HCT116 (cell line): ENCODE data around the gene ANO10. TPM values are rescaled to one million over a fixed set of nuclear protein-coding genes. Genes with fewer than 3 reads are reported as not detected.

Source experiments
- ATAC-seq: fragments of 200-7000 bp; cut with Tn5 transposase; 2 replicates; pipeline ENCODE4 v1.9.1; 2020; ENCODE audit warnings: mild to moderate bottlenecking, moderate library complexity
- BruUV-seq: library from RNA; stranded (reverse); fragments of 400-500 nt; replicated peaks from 2 replicates; lab custom pipeline; 2021; lab: Mats Ljungman, UMichigan
- CTCF ChIA-PET: fragments of 300-600 bp; sonication (Branson Sonifier 250); formaldehyde crosslinking; loops from one replicate; lab custom pipeline; 2021; ENCODE audit warnings: antibody characterized with exemption; lab: Charles Lee
- POLR2A ChIA-PET: fragments of 300-600, 350-600 bp; sonication (Branson Sonifier 250); formaldehyde crosslinking; loops from one replicate; lab custom pipeline; 2021; ENCODE audit warnings: antibody characterized with exemption; lab: Charles Lee
- RAD21 ChIA-PET, 2 experiments: fragments of 300-600 bp; sonication (Branson Sonifier 250); formaldehyde crosslinking; loops; one replicate each; lab custom pipeline; 2023; ENCODE audit warnings: low total read pairs in 2 of 2; ENCODE audit not compliant: uncharacterized antibody in 2 of 2, unreplicated experiment in 2 of 2, low non-redundant PET in 1 of 2; lab: Charles Lee
- DNase-seq: peaks from one replicate; pipeline ENCODE4 v3.0.0-alpha.2; 2010; ENCODE audit warnings: low read depth, low spot score
- H2AFZ ChIP-seq: fragments of 200-600 bp; shearing (Covaris generic), sonication (generic); 2 replicates; pipeline ENCODE4 v1.6.1; 2017; ENCODE audit warnings: low read depth, mixed run types, mixed read lengths, antibody characterized with exemption, low read length; ENCODE audit not compliant: poor library complexity, severe bottlenecking
- H3K27ac ChIP-seq: 2 replicates; pipeline ENCODE4 v1.5.1; 2012; ENCODE audit warnings: low read depth, low read length
- H3K27me3 ChIP-seq: fragments of 200-600 bp; sonication (generic); 2 replicates; pipeline ENCODE4 v1.6.1; 2016; ENCODE audit warnings: mixed run types, low read length, mixed read lengths; ENCODE audit not compliant: insufficient read depth
- H3K36me3 ChIP-seq, 2 experiments: fragments of 200-500 bp in 1 of 2; fragments of 200-600 bp in 1 of 2; sonication (Bioruptor generic) in 1 of 2; sonication (generic) in 1 of 2; 2 replicates each; pipeline versions ENCODE4 v1.5.1 to v1.6.1; 2014 to 2016; ENCODE audit warnings: low read length in 2 of 2, inconsistent platforms in 1 of 2, mixed read lengths in 1 of 2, mixed run types in 1 of 2; ENCODE audit not compliant: insufficient read depth in 2 of 2, control insufficient read depth in 1 of 2
- H3K4me1 ChIP-seq, 2 experiments: fragments of 200-600 bp in 1 of 2; sonication (generic) in 1 of 2; 2 replicates each; pipeline versions ENCODE4 v1.5.1 to v1.6.1; 2012 to 2017; ENCODE audit warnings: low read length in 2 of 2, inconsistent platforms in 1 of 2, mild to moderate bottlenecking in 1 of 2, mixed read lengths in 1 of 2, mixed run types in 1 of 2, moderate library complexity in 1 of 2; ENCODE audit not compliant: insufficient read depth in 2 of 2, control insufficient read depth in 1 of 2
- H3K4me2 ChIP-seq: fragments of 200-600 bp; sonication (generic); 2 replicates; pipeline ENCODE4 v1.6.1; 2017; ENCODE audit warnings: mixed run types, low read length, mixed read lengths
- H3K4me3 ChIP-seq, 2 experiments: fragments of 200-600 bp in 1 of 2; sonication (generic) in 1 of 2; replicated peaks in 1 of 2; 2 replicates each; pipeline ENCODE4 v1.5.1; 2011 to 2016; ENCODE audit warnings: low read length in 2 of 2, control low read depth in 1 of 2, low read depth in 1 of 2, mild to moderate bottlenecking in 1 of 2, mixed read lengths in 1 of 2, mixed run types in 1 of 2
- H3K79me2 ChIP-seq: fragments of 200-600 bp; sonication (generic); 2 replicates; pipeline ENCODE4 v1.6.1; 2017; ENCODE audit warnings: mild to moderate bottlenecking, mixed run types, low read length, moderate library complexity, mixed read lengths; ENCODE audit not compliant: insufficient read depth
- H3K9ac ChIP-seq: fragments of 200-600 bp; sonication (generic); 2 replicates; pipeline ENCODE4 v1.6.1; 2016; ENCODE audit warnings: low read length, mixed read lengths
- H3K9me2 ChIP-seq: fragments of 200-600 bp; sonication (generic), shearing (Covaris generic); 2 replicates; pipeline ENCODE4 v1.6.1; 2017; ENCODE audit warnings: mixed run types, mild to moderate bottlenecking, moderate library complexity; ENCODE audit not compliant: insufficient read depth
- H3K9me3 ChIP-seq, 2 experiments: fragments of 200-500 bp in 1 of 2; fragments of 200-600 bp in 1 of 2; sonication (Bioruptor generic) in 1 of 2; sonication (generic) in 1 of 2; 2 replicates each; pipeline ENCODE4 v1.6.1; 2014 to 2017; ENCODE audit warnings: low read length in 2 of 2, mixed read lengths in 2 of 2, inconsistent platforms in 1 of 2, low read depth in 1 of 2, mild to moderate bottlenecking in 1 of 2, mixed run types in 1 of 2, moderate library complexity in 1 of 2; ENCODE audit not compliant: control insufficient read depth in 1 of 2, insufficient read depth in 1 of 2
- H4K20me1 ChIP-seq: fragments of 200-600 bp; sonication (generic), shearing (Covaris generic); 2 replicates; pipeline ENCODE4 v1.6.1; 2017; ENCODE audit warnings: mixed run types, mild to moderate bottlenecking, moderate library complexity; ENCODE audit not compliant: insufficient read depth
- ATF3 ChIP-seq: IDR thresholded peaks from 2 replicates; pipeline ENCODE4 v1.6.1; 2012
- EZH2phosphoT487 ChIP-seq: fragments of 200-600 bp; IDR thresholded peaks from 2 replicates; pipeline ENCODE4 v1.6.1; 2018; ENCODE audit warnings: antibody characterized with exemption, borderline replicate concordance
- POLR2A ChIP-seq: IDR thresholded peaks from 2 replicates; pipeline ENCODE4 v1.7.0; 2011; ENCODE audit warnings: borderline replicate concordance; ENCODE audit not compliant: insufficient read depth, insufficient read length; ENCODE audit errors: extremely low read depth
- RAD21 ChIP-seq: IDR thresholded peaks from 2 replicates; pipeline ENCODE4 v1.6.1; 2012; ENCODE audit warnings: low read depth, mild to moderate bottlenecking
- REST ChIP-seq: IDR thresholded peaks from 2 replicates; pipeline ENCODE4 v1.6.1; 2012; ENCODE audit warnings: low read depth
- SRF ChIP-seq: IDR thresholded peaks from 2 replicates; pipeline ENCODE4 v1.6.1; 2012; ENCODE audit warnings: low read depth
- TCF7L2 ChIP-seq: IDR thresholded peaks from 2 replicates; pipeline ENCODE4 v1.7.0; 2011; ENCODE audit warnings: borderline replicate concordance, inconsistent platforms; ENCODE audit not compliant: insufficient read depth, insufficient read length; ENCODE audit errors: extremely low read depth
- intact Hi-C: fragments of 100-400 bp; cut with micrococcal nuclease; formaldehyde crosslinking; loops from 2 replicates; pipeline ENCODE4 v1.10.0; 2022
- total RNA-seq: library from RNA; stranded (reverse); gene quantifications from one replicate; pipeline ENCODE4 v1.2.1, GENCODE V29; 2021; ENCODE audit not compliant: unreplicated experiment

Gene ANO10
- total RNA-seq, 1 experiment from 2014 or later: 13.3 TPM

- no peak for ATAC-seq
- intact Hi-C loops: no loop called here
Observed at GRCh38 chr3:43525386-43525785, 96.4 kb downstream of the ANO10 start.

More at GRCh38 chr3:43525386-43525785, 96.4 kb downstream of the ANO10 start:
- RAD21 ChIA-PET: no interaction called here
- CTCF ChIA-PET: no interaction called here
- TF ChIP-seq TCF7L2 (no peak), POLR2A (no peak), SRF (no peak), ATF3 (no peak), RAD21 (no peak), EZH2phosphoT487 (no peak), REST (no peak)
- Histone ChIP-seq H4K20me1 (no peaks in the 10 kb centered on the region), H3K27me3 (no peaks in the 10 kb centered on the region), H3K27ac (no peak overlapping the region), H2AFZ (no peak overlapping the region), H3K4me1 (no peaks in the 10 kb centered on the region), H3K4me2 (no peak overlapping the region), H3K9ac (no peak overlapping the region), H3K36me3 (no peaks in the 10 kb centered on the region), H3K79me2 (no peaks in the 10 kb centered on the region), H3K9me2 (no peaks in the 10 kb centered on the region), H3K4me3 (no peak overlapping the region), H3K9me3 (no peaks in the 10 kb centered on the region)
- POLR2A ChIA-PET: interaction anchor here (0.7 kb wide), 1 partner anchor 40 kb away, joined by 3 read pairs; no protein-coding TSS in a partner anchor
- BruUV-seq: no TSS peak
- no peak for DNase-seq
